ENCODE measurements around the gene STK32B.

- TF ChIP-seq CTCF (IDR thresholded peaks at IDR 0.05), result no peak
- no peak for TF ChIP-seq POLR2A (IDR thresholded peaks at IDR 0.05)
- no peak for TF ChIP-seq EP300 (IDR thresholded peaks at IDR 0.05)
Measured at GRCh38 chr4:5133201-5133600, 81.9 kb downstream of the STK32B start.
